GM20431 (cell line): Measurements from ENCODE around the gene FAM174C.

Experiments used
- in situ Hi-C: fragments of 300-500 bp; cut with MseI, MboI; formaldehyde crosslinking; loops from one replicate; pipeline ENCODE4 v1.15.0; 2020; ENCODE audit warnings: low sequenced_read_pairs; ENCODE audit not compliant: unreplicated experiment

The FAM174C gene

DNA sequence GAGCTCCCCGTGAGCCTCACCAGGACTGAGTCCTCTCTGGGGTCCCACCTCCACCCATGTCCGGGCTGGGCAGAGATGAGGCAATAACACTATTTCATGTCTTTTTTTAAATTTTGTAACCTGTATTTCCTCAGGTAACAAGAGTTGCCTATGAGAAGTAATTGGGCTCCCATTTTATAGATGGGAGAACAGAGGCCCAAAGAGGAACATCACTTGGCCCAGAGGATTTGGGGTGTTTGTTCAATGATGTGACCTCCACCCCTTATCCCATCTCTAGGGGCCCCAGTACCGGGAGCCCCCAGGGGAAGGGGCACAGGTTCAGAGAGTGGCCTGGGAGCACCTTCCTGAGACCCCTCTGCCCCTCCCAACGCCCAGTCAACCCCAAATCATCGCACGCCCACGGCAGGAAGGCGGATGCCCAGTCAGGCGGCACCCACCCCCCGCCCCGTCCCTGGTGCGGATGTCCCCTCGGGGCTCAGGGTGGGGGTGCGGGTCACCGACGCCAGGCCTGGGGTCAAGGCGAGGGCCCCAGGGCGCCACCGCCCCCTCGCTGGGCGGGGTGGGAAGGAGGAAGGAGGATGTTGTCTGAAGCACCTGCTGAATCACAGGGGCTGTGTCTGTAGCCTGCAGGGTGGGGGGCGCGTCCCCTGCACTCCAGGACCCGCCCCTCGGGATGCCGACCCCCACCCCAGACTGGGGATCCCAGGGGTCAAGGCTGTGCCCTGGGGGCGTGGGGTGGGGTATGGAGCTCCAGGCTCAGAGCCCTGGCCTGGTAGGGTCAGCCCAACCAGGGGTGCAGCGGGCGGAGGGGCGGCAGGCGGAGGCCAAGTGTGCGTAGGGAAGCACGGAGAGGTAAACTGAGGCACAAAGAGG lies 15.2 kb upstream of the FAM174C start:
- in situ Hi-C loops = no loop called here

DNA sequence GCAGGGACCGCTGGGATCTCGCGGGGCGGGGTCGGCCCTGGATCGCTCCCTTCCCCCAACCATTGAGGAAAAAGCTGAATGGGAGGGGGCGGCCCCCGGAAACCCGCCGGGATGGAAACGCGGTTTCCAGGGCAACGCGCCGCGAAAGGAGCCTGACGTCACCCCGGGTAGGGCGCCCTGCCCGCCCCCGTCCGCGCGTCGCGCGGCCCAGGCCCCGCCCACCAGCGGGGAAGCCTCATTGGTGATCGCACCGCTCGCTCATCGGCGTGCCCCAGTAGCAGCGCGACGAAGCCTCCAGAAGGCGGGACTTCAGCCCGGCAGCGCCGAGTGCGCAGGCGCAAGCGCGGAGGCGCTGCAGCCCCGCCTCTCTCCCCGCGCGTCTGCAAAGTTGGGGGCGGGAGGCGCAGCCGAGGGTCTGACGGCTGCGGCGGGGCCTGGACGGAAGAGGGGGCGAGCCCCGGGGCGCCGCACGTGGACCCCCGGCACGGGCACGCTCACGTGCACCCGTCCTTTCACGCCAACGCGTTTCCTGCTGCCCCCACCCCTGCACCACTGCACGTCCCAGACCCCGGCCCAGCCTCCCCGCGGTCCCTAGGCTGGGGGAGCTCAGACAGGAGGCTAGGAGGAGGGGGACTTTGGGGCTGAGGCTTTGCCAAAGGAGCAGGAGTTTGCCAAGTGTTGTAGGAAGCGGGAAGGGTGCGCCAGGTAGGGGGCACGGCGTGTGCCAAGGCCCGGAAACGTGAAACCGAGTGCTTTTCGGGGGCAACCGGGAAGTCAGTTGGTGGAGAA lies 14.4 kb upstream of the FAM174C start:
- in situ Hi-C loops = no loop called here

- in situ Hi-C loops = no loop called here
Observed at GRCh38 chr19:1261538-1261797, 13.9 kb upstream of the FAM174C start.

GRCh38 chr19:1261798-1262622 lies 13.3 kb upstream of the FAM174C start:
- in situ Hi-C loops = no loop called here

DNA sequence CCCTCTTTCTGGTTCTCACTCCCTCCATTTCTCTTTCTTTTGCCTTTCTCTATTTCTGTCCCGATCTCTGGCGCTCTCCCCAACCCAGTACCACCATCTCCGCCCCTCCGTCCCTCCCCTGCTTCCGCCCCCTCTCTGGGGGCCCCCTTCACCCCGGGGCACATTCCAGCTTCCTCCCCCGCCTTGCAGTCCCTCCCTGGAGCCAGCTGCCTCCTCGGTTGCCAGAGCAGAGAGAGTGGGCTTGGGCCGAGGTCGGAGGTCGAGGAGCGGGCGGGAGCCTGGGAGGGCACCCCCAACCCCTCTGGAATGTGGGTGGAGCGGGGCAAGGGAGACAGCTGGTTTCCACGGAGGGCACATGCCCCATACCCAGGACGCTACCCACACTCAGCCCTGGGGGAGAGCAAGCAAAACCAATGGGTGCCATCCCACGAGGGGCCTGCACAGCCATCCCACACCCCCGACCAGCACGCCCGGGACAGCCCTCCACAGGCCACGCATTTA lies 12.7 kb upstream of the FAM174C start:
- in situ Hi-C loops = no loop called here

DNA sequence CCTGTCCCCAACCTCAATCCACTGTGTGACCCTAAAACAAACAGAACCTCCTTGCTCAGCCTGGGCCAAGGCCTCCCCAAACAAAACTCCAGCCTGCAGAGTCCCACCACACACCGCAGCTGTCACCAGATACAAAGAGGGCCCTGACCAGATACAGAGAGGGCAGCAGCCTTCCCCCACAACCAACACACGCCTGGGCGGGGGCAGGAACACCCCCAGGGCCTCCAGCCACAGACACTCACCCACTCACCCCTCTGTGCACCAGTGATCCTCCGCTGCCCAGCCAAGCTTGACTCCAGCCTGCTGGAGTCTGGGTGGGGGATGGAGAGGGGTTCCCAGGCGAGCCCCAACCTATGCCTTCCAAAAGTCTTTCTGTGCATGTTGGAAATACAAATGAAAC lies 12.1 kb upstream of the FAM174C start:
- in situ Hi-C loops = no loop called here

DNA sequence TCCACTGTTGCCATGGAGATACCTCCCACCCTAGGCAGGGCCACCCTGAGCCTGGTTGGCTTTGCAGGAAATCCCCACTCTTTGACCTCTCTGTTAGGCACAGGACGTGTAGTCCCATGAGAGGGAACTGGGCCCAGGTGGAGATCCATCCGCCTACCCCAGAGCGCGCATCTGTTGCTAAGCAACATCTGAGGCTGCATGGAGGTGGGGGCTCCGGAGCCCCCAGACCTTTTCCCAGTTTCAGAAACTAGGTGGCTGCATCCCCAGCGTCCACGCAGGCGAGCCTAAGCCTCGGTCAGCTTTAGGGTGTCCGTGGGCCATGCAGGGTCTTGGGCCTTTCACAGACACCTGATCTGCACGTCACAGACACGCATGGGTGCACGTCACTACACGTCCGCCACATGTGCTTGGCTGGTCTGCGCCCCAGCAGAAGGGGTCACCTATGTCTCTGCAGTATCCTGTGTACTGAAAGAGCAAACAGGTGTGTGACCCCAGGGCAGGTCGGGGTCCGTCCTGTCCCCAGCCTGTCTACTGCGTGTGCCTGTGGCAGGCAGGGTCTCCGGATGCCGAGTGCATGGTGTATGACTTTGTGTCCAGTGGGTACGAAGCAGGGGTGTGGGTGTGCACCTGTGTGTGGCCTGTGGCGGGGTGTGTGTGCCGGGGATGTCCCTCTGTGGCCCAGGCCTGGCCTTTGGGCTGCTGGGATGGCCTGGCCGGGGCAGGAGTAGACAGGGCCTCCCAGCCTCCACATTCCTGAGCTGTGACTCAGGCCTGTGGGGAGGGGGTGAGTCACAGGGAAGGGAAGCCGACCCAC lies 10.3 kb upstream of the FAM174C start:
- in situ Hi-C loops = no loop called here

- in situ Hi-C loops = no loop called here
Observed at GRCh38 chr19:1265615-1266128, 9.7 kb upstream of the FAM174C start.

DNA sequence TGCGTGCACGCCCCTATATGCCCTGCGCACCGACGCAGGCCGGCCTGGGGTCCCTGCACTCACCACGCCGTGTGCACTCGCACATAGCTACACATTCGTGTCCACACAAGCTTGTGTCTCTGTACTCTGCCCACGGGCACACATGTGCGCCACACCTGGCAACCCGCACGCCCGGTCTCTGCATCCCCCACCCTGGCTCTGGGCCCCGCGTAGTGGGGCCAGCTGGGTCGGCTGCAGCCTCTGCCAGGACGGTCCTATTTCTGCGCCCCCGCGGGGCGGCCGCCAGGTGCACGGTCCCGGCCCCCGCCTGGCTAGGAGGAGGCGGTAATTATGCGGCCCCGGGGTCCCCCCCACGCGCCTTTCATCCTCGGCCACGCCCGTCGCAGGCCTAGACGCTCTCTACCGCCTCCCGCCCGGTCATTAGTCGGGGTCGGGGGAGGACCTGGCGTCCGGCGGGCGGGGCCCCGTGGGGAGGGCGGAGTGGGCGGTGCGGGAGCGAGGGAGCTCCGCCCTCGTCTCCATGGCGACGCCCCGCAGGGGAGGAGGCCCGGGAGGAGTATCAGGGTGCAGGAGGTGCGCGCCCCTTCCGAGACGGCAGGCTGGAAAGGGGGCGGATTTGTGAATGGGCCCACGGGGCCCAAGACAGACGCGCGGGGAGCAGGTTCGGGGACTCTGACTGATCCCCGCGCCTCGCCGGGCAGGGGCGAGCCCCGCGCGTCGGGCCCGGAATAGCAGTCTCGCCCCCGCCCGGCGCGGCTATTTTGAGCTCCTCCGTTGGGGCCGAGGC lies 9.0 kb upstream of the FAM174C start:
- in situ Hi-C loops = no loop called here

DNA sequence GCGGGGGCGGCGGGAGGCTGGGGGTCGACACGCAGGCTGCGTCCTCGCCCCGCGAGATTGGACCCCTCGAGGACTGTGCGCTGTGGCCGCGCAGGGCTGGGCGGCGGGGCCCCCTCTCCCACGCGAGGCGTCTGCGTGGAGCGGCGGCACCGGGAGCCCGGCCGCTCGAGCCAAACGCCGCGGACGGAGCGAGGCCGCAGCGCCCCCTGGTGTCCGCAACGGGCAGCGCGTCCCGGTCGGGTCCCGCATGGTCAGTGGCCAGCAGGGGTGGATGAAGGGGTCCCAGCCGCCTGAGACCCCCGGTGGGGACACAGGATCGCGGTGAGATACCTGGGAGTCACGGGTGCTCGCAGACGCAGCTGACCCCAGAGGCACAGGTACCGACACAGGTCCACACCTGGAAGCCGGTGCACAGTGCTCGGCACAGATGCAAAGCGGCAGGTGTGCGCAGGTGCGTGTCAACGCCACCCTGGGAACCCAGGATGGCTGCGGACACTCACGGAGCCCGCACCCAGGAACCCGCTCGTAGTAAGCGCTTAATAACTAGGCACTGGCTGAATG lies 8.3 kb upstream of the FAM174C start:
- in situ Hi-C loops = no loop called here

DNA sequence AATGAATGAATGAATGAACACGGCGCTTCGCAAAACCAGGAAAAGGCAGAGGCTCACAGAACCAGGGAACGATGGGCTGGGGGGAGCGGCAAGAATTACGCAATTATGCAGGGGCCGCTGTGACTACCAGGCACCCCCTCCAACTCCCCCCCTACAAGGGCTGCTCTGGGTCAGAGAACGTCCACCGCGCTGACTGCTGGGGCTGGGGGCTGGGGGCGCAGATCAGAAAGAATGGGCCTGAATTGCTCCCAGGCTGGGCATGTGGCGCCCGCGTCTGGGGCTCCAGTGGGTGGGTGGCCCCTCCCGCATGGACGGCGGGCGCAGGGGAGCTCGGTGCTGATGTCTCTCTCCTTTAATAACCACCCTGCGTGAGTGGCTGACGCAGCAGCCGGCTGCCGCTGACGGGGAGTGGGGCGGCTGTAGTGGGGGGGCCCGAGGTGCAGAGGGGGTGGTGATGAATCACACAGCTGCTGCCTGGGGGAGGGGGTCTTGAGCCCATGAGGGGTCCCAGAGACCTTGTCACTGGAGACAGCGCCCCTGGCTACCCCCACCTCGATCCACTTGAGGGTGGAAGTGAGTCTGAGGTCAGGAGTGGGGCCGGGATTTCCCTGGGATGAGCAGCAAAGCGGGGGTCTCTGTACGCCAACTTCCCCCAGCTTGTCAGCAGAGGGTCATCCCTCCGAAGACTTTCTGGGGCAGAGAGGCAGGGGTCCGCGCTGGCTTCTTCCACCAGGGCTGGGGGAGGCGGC lies 7.7 kb upstream of the FAM174C start:
- in situ Hi-C loops = no loop called here

- in situ Hi-C loops = no loop called here
Observed at GRCh38 chr19:1268226-1269064, 6.9 kb upstream of the FAM174C start.

DNA sequence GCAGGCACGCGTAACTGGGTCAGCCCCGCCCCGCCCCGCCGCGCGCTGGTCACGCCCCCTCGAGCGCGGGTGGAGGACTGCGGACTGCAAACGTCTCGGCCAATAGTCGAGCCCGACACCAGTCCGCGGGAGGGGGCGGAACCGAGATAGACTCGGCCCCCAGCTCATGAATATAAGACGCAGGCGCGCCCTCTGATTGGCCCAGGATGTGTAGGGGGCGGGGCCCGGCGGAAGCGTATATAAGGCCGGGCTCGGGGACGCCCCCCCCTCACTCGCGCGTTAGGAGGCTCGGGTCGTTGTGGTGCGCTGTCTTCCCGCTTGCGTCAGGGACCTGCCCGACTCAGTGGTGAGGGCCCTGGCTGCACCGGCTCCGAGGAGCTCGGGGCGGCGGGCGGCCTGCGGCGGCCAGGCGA lies 6.3 kb upstream of the FAM174C start, which contains the start of gene CIRBP:
CIRBP (plus strand) TSS at position 268 of the 413 bp plus-strand sequence. CDS start 1,602 bp downstream, outside the sequence.
- in situ Hi-C loops = no loop called here

GRCh38 chr19:1269478-1270212 lies 5.7 kb upstream of the FAM174C start:
- in situ Hi-C loops = no loop called here

GRCh38 chr19:1270213-1270853 lies 5.0 kb upstream of the FAM174C start:
- in situ Hi-C loops = no loop called here
